SH-SY5Y (cell line): ENCODE results near the gene SH2D3A.

Experiments used
- GATA2 ChIP-seq: IDR thresholded peaks from 2 replicates; pipeline ENCODE4 v1.6.1; 2011; ENCODE audit warnings: mild to moderate bottlenecking, low read depth, low read length
- GATA3 ChIP-seq: IDR thresholded peaks from 2 replicates; pipeline ENCODE4 v1.6.1; 2011; ENCODE audit warnings: low read depth, mild to moderate bottlenecking, low read length, moderate library complexity

DNA sequence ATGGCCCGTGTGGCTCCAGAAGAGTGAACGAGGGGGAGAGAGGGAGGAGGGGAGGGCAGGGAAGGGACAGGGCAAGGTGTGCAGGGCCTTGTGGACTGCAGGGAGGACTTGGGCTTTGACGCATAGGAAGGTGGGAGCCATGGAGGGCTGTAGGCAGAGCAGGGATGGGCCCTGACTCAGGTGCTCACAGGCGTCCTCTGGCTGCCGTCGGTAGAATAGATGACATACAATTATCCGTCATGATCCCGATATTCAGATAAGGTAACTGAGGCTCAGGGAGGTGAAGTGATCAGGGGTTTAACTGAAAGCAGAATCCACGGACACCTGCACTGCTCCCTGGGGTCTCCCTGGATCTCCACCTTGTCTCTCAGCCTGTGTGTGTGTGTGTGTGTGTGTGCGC lies 50.2 kb downstream of the SH2D3A start:
- TF ChIP-seq GATA2 (no peak), GATA3 (no peak)
